Occipital lobe (tissue), 2 donors: Measurements from ENCODE around the gene ASRGL1. TPM values are rescaled to one million over a fixed set of nuclear protein-coding genes. Genes with fewer than 3 reads are reported as not detected.
A peak's percentile ranks its signal among the peaks of the same experiment; 100 is the strongest.

Source experiments
- DNase-seq: peaks from one replicate; lab custom pipeline; 2025; lab: John Stamatoyannopoulos, UW
- total RNA-seq: library from RNA; depleted of rRNA; stranded (reverse); fragments of >200 nt; gene quantifications from one replicate; pipeline ENCODE4 v1.2.3, GENCODE V29; 2014

Gene ASRGL1
- total RNA-seq, 1 donor from 2014 or later: 23.6 TPM

DNA sequence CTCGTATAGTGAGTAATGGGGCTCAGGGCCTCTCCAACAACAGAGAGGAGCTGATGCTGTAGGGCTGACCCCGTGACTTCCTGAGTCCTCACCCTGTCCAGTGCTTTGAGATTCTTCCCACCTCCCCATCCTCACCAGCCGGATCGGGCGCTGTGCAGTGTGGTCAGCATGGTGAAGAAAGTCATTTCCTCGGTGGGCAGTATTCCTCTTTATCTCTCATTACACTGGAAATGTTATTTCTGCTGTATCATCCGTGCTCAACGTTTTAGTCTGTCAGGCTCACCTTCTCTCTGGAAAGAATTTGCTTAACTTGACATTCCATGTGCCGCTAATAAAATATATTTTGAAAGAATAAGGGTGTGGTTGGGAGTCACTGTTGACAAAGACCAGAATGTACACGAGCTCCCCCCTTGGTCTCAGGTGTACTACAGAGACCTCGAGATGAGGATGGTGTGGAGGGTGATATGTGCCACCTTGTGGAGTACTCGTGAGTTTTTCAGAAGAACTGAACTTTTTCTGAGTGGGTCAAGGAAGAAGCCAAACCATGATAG lies 55.9 kb downstream of the ASRGL1 start:
- DNase-seq: no peak

DNA sequence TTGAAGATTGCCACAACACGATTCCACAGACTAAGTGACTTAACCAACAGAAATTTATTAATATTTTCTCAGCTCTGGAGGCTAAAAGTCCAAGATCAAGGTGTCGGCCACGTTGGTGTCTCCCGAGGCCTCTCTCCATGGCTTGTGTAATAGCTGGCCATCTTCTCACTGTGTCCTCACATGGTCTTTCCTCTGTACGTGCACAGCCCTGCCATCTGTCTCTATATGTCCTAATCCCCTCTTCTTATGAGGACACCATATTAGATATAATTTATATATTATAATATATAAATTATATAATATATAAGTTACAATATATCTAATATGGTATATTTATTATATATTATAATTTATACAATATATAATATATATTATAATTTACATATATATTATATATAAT lies 56.5 kb downstream of the ASRGL1 start:
- no peak for DNase-seq

DNA sequence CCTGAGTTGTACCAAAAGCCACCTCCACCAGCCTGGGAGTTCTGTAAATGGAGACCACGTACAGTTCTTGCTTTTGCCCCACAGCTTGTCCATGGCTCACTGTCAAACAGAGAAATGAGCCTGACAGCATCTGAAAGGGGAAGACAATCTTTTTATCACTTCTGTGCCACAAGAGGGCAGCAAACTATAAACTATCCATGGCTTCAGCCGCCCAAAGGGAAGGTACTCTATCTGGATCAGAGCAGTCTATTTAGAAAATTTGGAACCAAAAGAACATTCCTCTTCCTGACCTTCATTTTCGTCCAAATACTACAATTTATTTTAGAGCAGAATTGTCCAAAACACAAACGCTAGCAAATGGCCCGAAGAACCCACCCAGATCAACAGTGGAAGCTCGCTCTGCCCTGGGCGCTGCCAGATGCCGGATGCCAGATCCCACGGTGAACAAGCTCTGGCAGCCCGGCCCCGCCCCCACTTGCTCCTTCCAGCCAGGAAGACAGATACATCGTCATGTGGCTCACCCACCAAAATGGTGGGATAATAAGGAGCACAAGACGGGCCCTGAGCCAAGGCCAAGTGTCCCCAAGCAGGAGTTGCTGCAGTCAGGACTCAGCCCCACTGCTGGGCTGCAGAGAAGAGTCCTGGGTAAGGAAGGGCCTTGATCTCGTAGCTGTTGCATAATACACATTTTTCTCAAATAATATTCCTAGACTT lies 57.7 kb downstream of the ASRGL1 start:
- DNase-seq: peak; percentile 61

DNA sequence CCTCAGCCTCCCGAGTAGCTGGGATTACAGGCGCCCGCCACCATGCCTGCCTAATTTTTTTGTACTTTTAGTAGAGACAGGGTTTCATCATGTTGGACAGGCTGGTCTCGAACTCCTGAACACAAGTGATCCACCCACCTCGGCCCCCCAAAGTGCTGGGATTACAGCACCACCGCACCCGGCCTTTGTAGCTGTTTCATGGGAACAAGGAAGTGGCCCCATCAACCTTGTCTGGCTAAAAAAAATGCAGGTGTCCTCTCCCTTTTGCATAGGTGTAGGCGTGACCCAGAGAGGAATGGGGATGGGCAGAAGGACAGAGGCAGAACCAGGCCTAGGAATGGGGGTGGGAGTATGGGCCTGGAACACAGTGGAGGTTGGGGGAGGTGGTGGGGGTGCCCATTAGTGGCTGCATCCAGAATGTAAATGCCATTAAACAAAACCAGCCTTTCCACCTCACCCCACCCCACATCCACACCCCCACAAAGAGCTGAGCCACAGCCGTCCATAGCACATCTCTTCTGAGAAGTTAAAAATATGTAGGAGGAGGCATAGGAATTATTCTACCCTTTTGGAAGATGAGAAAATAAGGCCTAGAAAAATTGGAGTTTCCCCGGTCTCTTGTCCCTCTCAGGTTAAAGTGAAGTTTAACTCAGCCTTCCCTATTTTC lies 58.8 kb downstream of the ASRGL1 start:
- DNase-seq: no peak

DNA sequence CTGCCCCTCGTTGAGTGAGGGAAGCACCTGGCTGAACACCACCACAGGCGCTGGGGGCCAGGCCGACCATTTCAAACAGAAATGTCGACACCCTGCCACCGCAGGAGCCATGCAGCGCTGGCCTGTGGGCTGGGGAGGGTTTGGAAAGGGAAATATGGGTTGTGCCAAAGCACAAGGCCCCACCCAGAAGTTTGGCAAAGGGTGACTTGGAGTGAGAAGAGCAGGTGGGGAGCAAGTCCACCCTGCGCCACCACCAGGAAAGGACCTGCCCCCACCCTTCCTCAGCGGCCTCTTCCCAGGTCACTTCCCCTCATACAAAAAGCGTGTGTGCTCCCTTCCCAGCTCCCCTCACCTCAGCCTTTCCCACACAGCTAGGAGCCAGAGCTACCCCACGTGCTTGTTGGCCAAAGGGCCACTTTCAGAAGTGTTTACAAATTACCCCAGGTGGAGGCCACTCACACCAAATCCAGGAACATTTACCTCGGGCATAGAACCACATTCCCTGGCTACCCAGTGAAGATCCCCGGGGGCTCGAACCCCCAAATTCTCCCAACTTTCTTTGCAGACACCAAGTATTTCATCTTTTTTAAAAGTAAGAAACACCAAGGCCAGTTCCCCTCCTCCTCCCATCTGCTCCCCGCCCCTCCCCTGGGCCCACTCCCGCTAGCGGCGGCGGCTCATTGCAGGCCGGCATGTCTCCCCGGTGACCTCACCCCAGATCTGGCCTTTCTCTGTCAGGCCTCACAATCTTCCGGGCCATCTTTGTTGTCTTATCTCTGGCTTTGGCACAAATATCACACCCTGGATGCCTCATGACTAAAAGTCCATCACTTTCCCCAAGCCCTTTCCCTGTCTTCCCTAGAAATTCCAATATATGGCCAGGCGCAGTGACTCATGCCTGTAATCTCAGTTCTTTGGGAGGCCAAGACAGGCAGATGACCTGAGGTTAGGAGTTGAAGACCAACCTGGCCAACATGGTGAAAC lies 61.1 kb downstream of the ASRGL1 start:
- no peak for DNase-seq

DNA sequence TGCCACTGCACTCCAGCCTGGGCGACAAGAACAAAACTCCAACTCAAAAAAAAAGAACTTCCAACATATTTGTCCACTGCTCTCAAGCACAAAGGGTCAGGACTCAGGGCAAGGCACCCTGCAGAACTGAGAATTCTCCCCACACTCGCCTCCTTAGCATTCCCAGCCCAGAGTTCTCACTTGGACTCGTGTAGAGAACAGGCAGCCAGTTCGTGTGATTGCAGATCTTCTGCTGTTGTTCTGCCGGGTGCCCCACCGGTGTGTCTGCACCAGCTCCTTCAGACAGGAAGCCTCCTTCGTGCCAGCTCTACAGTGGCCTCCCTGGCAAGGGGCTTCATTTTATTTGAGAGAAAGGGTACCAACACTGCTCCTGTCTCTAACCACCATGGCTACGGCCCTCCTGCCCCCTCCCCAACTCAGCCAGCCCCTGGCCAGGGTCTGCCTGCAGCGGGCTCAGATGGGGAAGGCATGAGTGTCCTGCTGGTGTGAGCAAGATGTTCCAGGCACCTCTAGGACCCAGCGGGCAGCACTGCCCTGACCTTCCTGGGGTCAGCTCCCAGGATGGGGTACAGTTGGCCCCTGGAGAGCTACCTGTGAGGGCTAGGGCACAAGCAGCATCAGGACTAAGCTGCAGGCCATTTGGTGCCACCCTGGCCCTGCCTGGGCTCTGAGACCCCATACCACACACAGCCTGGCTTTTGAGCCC lies 62.1 kb downstream of the ASRGL1 start:
- DNase-seq: no peak

DNA sequence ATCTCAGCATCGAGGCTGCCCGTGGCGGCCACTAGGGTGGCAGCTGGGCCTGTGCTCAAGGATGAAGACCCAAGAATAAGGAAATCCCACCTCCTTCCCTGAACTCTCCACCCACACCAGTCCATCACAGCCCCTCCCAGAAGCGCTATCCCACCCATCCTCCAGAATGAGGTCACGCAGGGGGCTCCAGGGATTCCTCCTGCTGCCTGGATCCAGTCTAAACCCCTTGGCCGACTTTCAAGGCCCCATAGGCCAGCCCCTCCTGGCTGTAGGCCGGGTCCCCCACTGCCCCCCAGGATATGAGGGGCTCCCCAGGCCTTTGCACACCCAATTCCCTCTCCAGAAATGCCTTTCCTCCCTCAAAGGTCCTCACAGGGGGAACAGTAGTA lies 62.6 kb downstream of the ASRGL1 start:
- DNase-seq: no peak

DNA sequence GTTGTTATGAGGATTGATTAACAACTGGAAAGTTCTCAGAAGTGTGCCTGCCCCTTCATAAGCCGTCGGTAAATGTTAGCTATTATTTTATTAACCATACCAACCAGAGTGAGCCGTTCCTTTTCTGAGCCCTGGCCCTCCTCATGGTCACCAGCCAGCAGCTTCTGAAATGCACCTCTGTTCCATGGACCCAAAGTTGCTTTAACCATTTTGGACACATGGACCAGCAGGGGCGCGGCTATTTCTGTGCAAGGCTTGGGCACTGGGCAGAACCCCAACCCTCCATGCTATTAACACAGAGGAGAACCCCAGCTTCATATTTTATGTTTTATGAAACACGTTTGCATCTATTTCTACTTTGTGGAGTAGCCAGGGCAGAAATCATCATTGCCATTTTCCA lies 63.0 kb downstream of the ASRGL1 start:
- no peak for DNase-seq

DNA sequence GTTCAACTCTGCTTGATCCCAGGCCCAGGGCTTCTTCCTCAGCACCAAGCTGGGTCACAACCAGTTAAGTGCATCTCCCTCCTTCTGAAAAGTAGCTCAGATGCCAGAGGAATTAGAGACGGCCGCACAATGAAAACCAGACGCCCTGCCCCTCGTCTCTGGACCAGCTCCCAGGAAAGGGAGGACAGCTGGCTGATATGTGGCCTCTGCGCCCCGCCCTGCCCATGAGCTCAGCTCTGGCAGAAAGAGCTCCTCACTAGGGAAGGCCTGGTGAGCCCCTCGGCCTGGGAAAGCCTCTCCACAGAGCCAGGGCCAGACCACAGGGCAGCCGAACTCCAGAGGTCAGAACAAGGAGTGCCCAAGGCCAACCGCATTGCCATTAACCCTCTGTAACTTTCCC lies 63.5 kb downstream of the ASRGL1 start:
- DNase-seq: peak; percentile 43

DNA sequence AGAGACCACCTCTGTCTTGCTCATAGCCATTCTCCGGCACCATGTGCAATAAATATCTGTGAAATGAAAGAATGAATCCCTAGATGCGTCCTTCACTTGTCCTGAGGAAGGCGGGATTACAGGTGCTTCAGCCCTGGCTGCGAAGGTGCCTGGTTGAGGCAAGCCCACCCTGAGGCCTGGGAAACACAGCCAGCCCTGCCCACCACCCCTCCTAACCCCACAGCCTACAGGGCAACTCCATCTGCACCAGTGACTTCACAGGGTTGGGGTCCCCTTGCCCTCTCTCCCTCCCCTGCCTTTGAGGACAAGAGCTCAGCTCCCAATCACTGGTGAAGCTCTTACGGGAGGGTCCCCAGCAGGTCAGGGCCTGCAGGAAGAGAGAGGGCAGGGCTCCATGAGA lies 64.1 kb downstream of the ASRGL1 start:
- no peak for DNase-seq

DNA sequence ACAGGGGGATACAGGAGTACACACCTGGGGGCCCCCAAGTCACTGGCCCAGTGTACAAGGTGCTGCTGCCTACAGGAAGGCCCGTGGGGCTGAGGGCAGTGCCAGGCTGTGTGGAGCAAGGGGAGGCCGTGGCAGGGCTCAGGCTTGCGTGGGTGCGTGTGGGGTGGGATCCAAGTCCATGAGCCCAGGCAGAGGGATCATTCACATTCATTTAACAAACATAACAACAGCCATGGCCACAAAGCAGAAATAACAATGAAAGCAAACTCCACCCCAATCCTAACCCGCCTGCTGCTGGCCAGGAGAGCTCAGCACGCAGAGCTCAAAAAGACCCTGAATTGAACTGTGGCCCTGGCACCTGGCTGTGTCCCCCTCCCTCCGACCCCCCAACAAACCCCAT lies 64.6 kb downstream of the ASRGL1 start:
- DNase-seq: no peak

DNA sequence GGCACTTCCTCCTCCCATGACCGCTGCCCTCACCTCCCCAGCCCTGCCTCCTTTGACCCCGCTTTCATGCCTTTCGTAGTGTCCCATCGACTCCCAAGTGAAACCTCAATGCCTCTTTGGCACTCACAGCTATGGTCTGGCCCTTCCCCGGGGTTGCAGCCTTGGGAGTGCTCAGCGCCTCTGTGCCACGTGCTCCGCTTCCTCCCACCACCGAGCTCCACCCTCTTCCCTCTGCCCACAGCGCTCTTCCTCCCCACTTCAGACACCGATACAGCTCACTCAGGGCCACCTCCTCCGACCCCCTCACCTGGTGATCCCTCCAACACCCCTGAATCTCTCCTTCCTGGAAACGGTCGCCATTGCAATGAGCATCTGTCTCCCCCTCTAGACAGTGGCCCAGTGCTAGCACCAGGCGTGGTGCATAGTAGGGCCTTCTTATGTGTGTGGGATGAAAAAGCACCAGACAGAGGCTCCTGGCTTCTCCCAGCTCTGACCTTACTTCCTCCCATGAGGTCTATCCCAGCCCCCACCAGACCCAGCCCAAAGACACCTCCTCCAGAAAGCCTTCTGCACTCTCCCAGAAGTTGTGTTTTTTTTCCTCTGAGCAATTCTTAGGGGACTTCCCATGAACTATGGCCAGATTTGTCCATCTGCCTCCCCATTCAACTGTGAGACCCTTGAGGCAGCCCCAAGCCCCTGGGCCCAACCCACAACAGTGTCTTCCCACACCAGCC lies 65.1 kb downstream of the ASRGL1 start:
- no peak for DNase-seq

DNA sequence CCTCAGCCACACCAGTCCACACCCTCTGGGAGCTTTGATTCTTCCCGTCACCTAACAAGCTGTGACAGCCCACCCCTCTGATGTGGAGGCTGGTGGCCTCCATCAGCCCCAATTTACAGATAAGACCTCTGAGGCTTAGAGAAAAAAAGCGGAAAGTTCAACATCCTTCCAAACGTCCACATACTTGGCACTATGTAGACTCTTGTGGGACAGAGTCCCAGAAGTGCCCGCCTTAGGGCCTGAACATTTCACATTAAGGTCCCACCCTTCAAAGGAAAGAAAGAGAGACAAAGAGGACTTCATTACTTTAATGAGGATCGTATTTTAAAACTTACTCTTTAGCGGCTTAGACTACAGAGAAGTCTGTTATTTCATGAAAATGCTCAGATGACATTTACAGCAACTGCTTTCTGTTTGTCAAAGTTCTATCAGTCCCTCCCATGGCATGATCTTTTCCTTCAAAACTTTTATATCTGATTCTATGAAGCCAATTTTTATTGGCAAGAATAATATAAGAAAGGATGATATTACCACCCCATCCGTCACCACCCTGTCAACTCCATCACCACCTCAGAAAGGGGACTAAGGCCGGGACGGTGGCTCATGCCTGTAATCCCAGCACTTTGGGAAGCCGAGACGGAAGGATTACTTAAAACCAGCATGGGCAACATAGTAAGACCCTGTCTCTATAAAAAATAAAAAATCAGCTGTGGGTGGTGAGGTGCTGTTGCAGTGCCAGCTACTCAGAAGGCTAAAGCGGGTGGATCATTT lies 65.9 kb downstream of the ASRGL1 start:
- DNase-seq: no peak

DNA sequence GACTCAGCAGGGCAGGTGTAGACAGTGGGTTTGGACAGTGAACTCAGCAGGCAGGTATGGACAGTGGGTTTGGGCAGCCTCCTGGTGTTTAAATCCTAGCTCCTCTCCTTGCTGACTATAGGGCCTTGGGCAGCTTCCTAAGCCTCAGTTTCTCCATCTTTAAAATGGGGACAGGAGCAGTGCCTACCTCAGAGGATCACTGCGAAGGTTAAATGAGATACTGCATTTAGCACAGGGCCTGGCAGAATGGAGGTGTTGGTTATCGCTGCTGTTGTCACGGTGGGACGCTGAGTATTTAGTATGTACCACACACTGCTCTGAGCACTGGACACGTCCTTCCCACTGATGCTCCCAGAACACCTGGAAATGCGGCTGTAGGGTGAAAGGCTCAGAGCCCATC lies 67.2 kb downstream of the ASRGL1 start:
- DNase-seq: no peak

DNA sequence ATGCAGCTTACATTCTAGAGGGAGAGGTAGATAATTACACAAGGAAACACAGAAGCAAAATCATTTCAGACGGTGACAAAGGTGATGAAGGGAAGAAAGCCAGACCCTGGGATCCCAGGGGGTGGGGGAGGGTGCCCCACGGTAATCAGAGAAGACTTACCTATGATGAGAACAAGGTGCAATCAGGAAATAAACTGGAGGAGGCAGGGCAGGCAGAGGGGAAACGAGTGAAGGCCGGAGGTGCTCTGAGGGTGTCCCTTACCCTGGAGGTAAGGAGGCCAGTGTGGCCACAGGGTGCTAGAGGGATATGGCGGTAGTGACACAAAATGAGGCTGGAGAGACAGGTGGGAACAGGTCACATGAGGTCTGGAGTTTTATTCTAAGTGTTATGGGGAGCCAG lies 67.7 kb downstream of the ASRGL1 start:
- no peak for DNase-seq

DNA sequence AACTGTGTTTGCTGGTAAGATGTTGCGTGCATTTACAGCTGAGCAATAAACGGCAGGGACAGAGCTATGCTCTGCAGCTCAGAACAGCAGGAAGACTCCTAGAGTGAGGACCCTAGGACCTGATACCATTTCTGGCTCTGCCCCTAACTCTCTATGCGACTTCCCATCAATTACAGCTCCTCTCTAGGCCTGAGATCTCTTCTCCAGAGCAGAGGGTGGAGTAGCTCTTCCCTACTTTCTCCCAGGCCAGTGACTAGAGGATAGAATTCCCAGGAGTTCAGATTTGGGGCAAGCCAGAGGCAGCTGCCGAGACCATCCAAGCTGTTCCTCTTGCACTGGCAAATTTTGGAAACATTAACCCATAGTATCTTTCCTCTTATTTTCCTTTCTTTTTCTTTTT lies 68.8 kb downstream of the ASRGL1 start:
- DNase-seq: no peak

DNA sequence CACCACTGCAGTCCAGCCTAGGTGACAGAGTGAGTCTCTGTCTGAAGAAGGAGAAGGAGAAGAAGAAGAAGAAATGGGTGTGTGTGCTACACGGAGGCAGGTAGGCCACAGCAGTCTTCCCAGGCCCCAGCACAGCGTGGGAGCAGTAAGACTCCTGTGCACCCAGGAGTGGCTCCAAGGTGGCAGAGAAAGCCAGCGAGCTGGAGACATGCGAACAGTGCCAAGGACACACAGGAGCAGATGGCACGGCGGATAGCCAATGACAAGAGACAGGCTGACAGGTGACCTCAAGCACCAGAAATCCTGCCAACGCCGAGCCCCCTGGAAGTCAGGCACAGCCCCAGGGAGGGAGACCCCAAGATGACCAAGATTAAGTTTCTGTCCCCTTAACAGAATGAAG lies 72.6 kb downstream of the ASRGL1 start:
- DNase-seq: no peak

DNA sequence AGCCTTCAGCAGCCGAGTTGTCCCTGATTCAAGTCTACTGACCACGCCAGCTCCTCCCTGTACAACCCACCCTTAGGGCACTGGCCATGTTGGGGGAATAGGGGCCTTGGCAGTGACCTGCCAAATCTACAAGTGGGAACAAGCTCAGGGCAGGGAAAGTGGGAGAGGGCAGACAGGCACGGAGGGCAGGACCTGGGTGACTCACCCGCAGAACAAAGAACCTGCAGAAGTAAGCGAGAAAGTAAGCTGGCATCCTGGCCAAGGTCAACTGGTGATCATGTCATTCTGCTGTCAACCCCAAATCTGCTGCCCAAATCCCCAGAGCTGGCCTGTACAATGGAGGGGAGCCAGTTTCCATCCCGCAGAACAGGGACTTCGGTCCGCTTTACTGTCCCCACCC lies 73.7 kb downstream of the ASRGL1 start:
- DNase-seq: no peak

DNA sequence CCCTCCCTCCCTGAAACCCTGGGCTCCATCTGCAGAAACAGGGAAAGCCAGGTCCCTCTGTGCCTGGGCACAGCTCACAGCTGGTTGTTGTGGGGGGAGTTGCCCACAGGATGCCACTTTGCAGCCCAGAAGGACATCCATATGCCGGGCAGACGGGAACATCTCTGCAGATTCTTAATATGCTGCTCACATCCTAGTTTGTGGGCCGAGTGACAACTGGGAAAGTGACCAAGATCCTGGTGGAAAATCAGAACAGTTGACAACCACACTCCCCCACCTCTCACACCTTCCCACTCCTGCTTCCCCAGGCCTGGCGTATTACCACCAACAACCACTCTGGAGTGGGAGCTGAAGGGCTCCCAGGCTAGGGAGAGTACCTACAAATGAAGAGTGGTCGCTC lies 74.3 kb downstream of the ASRGL1 start:
- DNase-seq: peak; percentile 48
